Left lung (tissue), 10 donors: ENCODE measurements around the gene FNDC7. TPM values are rescaled to one million over a fixed set of nuclear protein-coding genes. Genes with fewer than 3 reads are reported as not detected.

Experiments used
- ATAC-seq: fragments of 200-7000 bp; cut with Tn5 transposase; one replicate; pipeline ENCODE4 v1.9.1; 2020; ENCODE audit warnings: moderate library complexity
- DNase-seq, 4 donors: peaks; one replicate each; pipeline ENCODE4 v3.0.0-alpha.2; 2013 to 2020
- H3K27ac ChIP-seq, 2 donors: fragments of 200-600 bp; sonication (generic) in 1 of 2; one replicate each; pipeline versions ENCODE4 v1.5.0 to v1.8.0; 2020 to 2021
- H3K27me3 ChIP-seq, 2 donors: fragments of 200-600 bp; sonication (generic) in 1 of 2; one replicate each; pipeline versions ENCODE4 v1.5.0 to v1.8.0; 2020 to 2021
- H3K36me3 ChIP-seq, 2 donors: fragments of 200-600 bp; sonication (generic) in 1 of 2; one replicate each; pipeline versions ENCODE4 v1.5.0 to v1.8.0; 2020 to 2021
- H3K4me1 ChIP-seq, 2 donors: fragments of 200-600 bp; one replicate each; pipeline ENCODE4 v1.8.0; 2021
- H3K4me3 ChIP-seq, 2 donors: fragments of 200-600 bp; sonication (generic) in 1 of 2; one replicate each; pipeline versions ENCODE4 v1.5.0 to v1.8.0; 2020 to 2021; ENCODE audit warnings: mild to moderate bottlenecking in 1 of 2
- H3K9me3 ChIP-seq, 2 donors: fragments of 200-600 bp; sonication (generic) in 1 of 2; one replicate each; pipeline versions ENCODE4 v1.5.0 to v1.8.0; 2020 to 2021
- intact Hi-C, 2 donors: fragments of 100-400 bp; cut with DNase I; formaldehyde crosslinking; loops; one replicate each; pipeline versions ENCODE4 v1.11.2 to v1.14.2; 2022
- polyA plus RNA-seq, 6 donors: library from polyadenylated mRNA; unstranded; fragments of 120-200 nt; gene quantifications; one replicate each; pipeline ENCODE4 v1.2.1, GENCODE V29; 2013; ENCODE audit not compliant: insufficient read length in 6 of 6
- total RNA-seq, 2 donors: library from RNA; stranded (reverse); fragmentation: NEBNext Ultra II Directional; extraction: Animal tissue kit (Norgen Biotek cat#: 25700); gene quantifications; one replicate each; pipeline ENCODE4 v1.2.1, GENCODE V29; 2021
- TF ChIP-seq, protein P1 (sequence below), 2 donors: fragments of 200-600 bp; sonication (generic) in 1 of 2; IDR thresholded peaks; one replicate each; pipeline versions ENCODE4 v1.5.0 to v1.8.0; 2021; ENCODE audit warnings: antibody characterized with exemption in 2 of 2
- donor health status: DM: no; HTN: yes; CAD: no.
- donor health status: DM: no; HTN: no; CAD: no.

The FNDC7 gene
- total and polyA plus RNA-seq, 8 donors = 0.06 to 0.07 TPM; not detected in 6

DNA sequence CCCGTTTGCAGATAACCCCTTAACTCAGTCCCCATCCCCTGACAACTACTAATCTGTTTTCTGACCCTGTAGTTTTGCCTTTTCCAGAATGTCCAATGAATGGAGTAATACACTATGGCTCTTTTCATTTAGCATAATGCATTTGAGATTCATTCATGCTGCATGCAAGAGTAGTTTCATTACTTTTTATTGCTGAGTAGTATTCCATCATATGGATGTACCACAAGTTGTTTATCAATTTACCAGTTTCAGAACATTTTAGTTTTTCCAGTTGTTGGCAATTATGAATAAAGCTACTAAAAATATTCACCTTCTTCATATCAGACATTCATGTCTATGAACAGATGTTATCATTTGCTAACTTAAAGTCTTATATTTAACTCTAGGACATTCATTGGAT is 79.1 kb downstream of the FNDC7 start:
- Histone ChIP-seq H3K4me3 (no peak overlapping the region), H3K4me1 (no peaks in the 10 kb centered on the region), H3K27ac (no peak overlapping the region), H3K27me3 (no peaks in the 10 kb centered on the region), H3K36me3 (peaks cover 4 to 83% of the 10 kb centered on the region in 2 donors), H3K9me3 (peaks cover 0 to 17% of the 10 kb centered on the region in 2 donors)
- intact Hi-C loops = no loop called here
- ATAC-seq (no peak), DNase-seq (no peak)
- TF ChIP-seq, protein P1, sequence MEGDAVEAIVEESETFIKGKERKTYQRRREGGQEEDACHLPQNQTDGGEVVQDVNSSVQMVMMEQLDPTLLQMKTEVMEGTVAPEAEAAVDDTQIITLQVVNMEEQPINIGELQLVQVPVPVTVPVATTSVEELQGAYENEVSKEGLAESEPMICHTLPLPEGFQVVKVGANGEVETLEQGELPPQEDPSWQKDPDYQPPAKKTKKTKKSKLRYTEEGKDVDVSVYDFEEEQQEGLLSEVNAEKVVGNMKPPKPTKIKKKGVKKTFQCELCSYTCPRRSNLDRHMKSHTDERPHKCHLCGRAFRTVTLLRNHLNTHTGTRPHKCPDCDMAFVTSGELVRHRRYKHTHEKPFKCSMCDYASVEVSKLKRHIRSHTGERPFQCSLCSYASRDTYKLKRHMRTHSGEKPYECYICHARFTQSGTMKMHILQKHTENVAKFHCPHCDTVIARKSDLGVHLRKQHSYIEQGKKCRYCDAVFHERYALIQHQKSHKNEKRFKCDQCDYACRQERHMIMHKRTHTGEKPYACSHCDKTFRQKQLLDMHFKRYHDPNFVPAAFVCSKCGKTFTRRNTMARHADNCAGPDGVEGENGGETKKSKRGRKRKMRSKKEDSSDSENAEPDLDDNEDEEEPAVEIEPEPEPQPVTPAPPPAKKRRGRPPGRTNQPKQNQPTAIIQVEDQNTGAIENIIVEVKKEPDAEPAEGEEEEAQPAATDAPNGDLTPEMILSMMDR (IDR thresholded peaks at IDR 0.05) = no peak

Other genes with a start within 250 kb of the FNDC7 start
- gene EEIG2, start 152.8 kb upstream of the FNDC7 start, total RNA-seq = 10 to 100 TPM; 16.4 to 16.6 TPM
- 10 to 100 TPM; 29.6 to 34.8 (median 32.7) TPM for gene EEIG2, start 152.8 kb upstream of the FNDC7 start, polyA plus RNA-seq
- gene HENMT1, start 51.8 kb upstream of the FNDC7 start, total RNA-seq = 1 to 10 TPM; 7.0 to 7.6 TPM
- gene HENMT1, start 51.8 kb upstream of the FNDC7 start, polyA plus RNA-seq = 10 to 100 TPM; 10.3 to 13.5 (median 11.4) TPM
- gene PRPF38B, start 20.6 kb upstream of the FNDC7 start, total RNA-seq = 10 to 100 TPM; 24.7 to 40.5 TPM
- 10 to 100 TPM; 82.2 to 95.5 (median 89.3) TPM for gene PRPF38B, start 20.6 kb upstream of the FNDC7 start, polyA plus RNA-seq
- gene STXBP3, start 33.8 kb downstream of the FNDC7 start, total RNA-seq = 10 to 100 TPM; 44.4 to 47.8 TPM
- 10 to 100 TPM; 48.3 to 60.2 (median 52.9) TPM for gene STXBP3, start 33.8 kb downstream of the FNDC7 start, polyA plus RNA-seq
- not detected for gene AKNAD1, start 144.2 kb downstream of the FNDC7 start, total RNA-seq
- under 1 TPM; 0.06 to 0.94 (median 0.49) TPM for gene AKNAD1, start 144.2 kb downstream of the FNDC7 start, polyA plus RNA-seq
- gene GPSM2, start 164.1 kb downstream of the FNDC7 start, total RNA-seq = 10 to 100 TPM; 25.1 to 27.0 TPM
- 10 to 100 TPM; 24.9 to 39.3 (median 30.1) TPM for gene GPSM2, start 164.1 kb downstream of the FNDC7 start, polyA plus RNA-seq